Stimulated activated naive CD4-positive, alpha-beta T cell treated with Interleukin-2 at 50 U/mL for 16 hours (primary cell): ENCODE measurements around the gene FGF1.
A peak's percentile ranks its signal among the peaks of the same experiment; 100 is the strongest.

ENCODE experiments used
- DNase-seq: peaks from one replicate; lab custom pipeline; 2025; lab: John Stamatoyannopoulos, UW

Gene FGF1

DNA sequence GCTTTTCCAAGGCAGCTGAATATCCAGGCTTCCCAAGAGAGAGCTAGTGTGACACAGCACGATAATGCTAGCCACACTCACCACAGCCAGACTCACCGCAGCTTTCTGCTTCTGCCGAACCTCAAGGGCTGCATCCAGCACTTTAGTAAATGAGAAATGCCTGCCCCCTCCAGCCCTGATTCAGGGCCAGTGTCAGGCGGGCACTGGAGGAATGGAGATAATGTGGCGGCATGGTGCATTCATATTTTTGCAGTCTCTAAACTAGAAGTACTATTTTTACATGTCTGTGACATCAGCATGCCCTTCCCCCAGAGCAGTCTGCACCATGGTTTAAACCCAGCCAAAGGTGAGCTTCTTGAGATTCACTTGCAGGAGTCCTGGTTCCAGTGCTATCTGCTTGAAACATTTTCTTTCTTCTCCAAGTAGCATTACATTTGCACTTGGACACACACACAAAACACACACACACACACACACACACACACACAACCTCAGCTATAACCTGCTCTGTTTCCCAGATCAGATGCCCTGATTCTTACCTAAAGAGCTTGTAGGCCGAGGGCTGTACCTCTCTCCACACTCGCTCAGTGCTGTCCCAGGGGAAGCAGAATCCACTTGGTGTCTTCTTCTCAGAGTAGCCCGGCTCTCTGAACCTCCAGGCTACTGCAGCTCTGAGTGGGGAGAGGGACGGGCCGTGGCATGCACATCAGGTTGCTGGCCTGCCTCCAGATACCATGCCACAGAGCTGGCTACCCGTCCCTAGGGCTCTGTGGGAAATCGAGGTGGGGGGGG is at the start of gene FGF1:
Gene FGF1, minus strand, starts transcription at position 673 of the 792 bp plus-strand sequence. CDS start 71,963 bp downstream, outside the sequence.
- no peak for DNase-seq

GRCh38 chr5:142727735-142728047 is 41.8 kb upstream of the FGF1 start:
- no peak for DNase-seq

DNA sequence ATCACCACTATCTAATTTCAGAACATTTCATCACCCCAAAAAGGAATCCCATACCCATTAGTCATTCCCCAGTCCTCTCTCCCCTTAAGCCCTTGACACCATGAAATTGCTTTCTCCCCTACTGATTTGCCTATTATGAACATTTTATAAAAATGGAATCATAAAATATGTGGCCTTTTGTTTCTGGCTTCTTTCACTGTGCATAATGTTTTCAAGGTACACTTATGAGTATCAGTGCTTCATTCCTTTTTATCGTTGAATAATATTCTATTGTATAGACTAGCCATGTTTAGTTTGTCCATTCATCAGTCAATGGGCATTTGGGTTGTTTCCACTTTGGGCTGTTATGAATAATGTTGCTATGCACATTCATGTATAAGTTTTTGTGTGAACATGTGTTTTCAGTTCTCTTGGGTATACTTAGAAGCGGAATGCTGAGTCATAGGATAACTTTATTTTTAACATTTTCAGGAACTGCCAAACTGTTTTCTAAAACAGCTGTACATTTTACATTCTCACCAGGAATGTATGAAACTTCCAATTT is 40.4 kb upstream of the FGF1 start:
- DNase-seq, result no peak

- DNase-seq, result no peak
Observed at GRCh38 chr5:142725231-142726187, 39.6 kb upstream of the FGF1 start.

DNA sequence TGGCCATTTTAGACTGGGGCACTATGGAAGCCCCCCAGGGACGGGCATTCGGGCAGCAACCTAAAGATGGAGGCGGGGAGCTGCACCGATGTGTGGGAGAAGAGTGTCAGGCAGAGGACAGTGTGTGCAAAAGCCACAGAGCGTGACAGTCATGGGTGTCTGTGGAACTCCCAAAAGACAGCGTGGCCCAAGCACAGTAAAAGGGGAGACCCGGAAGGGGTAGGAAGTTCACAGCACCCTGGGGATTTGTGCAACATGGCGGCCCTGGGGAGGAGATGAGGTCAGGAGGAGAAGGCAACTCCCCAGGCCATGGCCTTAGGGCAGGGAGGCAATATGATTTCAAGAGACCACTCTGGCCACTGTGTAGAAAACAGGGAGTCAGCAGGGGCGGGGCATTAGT is 38.9 kb upstream of the FGF1 start:
- DNase-seq, result no peak

GRCh38 chr5:142722896-142723295 is 37.0 kb upstream of the FGF1 start:
- no peak for DNase-seq

DNA sequence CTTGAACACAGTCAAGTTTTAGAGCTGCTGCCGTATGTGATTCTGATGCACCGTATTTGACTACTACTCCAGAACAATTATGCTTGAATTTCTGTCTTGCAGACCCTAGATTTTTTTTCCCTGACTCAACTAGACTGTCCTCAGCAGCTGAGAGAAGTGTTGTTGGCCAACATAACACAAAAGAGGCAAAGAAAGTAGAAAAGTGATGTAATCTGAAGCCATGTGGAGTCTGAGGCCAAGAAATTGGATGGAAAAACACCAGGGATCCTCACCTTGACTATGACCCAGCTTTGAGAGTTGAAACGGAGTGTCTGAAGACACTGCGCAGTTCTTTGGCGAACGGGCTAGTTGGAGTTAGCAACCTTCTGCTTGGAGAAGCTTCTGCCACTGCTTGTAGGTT is 36.3 kb upstream of the FGF1 start:
- DNase-seq, result no peak

DNA sequence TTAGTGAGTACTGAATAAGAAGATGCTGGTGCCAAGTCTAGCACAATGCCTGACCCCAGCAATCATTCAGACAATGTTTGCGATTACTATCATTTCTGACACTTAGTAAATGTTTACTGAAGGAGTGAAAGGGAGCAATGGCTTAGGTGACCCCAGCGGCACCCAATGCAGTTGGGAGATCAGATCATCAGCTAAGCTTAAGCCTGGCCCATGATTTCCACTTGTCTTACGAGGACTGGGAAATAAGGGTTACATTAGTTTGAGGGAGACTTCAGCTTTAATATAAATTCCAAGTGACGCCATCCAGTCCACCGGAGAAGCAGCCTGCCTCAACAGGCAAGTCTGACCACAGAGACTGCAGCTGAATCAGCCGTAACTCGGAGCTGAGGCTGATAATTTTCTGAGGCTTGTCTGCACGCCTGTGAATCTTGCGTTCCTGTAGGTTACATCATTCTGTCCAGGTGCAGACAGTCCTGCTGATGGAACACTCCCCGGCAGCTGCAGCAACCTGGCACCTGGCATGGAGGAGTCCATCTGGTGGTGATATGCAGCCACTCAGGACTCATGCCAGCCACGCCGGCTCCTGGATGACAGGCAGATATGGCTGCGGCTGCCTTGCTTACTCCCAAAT is 34.9 kb upstream of the FGF1 start:
- DNase-seq, result no peak

- no peak for DNase-seq
Observed at GRCh38 chr5:142719836-142720370, 34.0 kb upstream of the FGF1 start.

DNA sequence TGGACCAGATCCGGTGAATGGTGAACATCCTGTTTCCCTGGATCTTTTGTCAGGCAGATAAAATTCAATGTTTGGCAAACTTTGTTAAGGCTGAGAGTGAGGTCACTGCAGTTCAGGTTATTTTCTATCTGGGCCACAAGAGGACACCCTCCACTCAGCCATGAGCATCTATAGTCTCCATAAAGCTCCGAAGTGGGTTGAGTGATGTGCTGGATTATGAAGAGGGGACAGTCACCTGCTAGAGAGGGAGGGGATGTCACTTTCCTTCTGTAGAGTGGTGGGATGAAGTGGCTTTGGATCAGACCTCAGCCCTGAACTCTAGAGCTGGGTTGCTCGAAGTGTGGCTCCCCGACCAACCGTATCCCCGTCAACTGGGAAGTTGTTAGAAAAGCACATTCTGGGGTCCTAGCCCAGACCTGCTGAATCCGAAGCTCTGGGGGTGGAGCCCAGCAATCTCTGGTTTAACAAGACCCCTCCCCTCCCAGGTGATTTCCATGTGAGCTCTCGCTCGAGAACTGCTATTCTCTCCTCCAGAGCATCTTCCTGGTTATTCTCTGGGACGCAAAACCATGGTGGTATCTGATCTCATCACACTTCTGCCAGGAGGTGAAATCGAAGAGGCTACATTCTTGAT is 31.8 kb upstream of the FGF1 start:
- DNase-seq, result no peak

DNA sequence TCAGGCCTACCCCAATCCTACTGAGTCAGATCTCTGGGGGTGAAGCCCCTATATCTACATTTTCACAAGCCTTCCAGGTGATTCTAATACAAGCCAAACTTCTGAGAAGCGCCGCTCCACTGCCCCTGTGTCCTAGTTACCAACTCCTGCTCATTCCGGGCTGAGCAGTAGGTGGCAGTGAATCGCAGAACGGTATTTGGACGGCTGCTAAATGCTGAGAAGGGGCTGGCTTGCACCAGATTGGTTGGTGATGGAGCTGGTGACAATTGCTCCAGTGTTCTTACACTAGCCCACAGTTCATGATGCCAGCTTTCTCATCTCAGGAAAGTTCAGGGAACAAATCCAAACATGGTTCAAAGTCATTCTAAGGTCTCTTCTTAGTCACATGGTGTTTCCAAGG is 31.1 kb upstream of the FGF1 start:
- DNase-seq, result no peak

DNA sequence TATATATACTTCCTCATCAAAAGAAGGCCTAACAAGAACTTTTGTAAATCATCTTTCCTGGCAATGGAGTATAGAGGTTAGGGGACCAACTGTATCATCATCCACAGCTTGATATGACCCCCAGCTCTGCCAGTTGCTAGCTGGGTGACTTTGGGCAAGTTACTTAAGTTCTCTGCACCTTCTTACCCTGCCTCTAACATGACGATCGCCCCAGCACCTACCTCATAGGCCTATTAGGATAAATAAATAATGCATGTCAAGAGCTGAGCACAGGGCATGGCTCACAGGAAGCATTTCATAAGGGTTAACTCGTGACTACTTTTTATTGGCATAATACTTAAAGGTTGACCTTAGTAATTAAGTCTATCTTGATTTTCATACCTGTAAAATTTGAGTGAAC is 29.4 kb upstream of the FGF1 start:
- no peak for DNase-seq

DNA sequence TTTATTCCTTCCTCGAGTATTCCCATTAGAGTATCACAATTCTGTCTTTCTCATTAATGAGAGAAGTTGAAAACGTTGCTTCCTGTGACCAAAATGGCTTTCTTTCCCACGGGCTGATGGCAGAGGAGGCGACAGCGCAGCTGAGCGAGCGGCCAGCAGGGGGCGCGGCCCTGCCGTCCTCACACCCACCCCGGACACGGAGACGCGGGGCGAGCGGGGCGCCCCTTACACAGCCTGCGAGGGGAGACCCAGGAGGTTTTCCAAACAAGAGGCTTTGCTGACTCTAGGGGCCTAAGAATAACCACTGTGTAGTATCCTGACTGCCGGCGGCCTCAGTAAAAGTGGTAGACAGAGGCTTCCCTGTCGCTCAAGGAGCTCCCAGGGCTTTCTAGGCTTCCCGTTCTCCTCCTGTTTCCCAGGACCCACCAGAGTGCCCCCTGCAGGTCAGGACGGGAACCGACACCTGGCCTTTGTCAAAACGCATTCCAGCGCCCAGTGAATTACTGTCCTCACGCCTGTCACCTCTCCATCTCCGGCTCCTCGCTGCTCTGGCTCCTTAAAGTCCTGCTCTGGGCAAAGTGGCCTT is 27.3 kb upstream of the FGF1 start:
- DNase-seq, result peak; percentile 82

- DNase-seq, result no peak
Observed at GRCh38 chr5:142703153-142703552, 17.3 kb upstream of the FGF1 start.

DNA sequence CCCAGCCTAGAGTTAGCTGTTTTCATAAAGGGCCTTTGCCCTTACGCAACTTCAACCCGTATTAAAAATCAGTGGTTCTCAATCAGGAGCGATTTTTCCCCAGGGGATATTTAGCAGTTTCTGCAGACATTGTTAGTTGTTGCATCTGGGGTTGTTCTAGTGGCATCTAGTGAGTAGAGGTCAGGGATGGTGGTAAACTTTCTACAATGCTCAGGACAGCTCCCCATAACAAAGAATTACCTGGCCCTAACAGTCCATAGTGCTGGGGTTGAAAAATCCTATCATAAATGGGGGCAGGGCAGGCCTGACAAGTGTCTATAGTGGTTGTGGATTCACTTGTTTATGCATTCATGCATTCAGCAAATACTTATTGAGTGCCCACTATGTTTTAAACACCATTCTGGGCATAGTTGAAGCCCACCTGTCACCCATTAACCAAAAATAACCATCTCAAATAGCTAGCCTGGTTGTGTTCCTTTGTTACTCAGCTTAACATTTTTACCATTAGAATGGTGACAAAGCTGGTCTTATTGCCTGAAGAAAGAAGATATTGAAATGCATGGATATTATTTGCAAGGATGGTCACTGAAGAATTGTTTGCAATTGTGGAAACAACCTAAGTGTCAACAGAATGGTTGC is 15.9 kb upstream of the FGF1 start:
- no peak for DNase-seq

- DNase-seq, result no peak
Observed at GRCh38 chr5:142700566-142700965, 14.7 kb upstream of the FGF1 start.

DNA sequence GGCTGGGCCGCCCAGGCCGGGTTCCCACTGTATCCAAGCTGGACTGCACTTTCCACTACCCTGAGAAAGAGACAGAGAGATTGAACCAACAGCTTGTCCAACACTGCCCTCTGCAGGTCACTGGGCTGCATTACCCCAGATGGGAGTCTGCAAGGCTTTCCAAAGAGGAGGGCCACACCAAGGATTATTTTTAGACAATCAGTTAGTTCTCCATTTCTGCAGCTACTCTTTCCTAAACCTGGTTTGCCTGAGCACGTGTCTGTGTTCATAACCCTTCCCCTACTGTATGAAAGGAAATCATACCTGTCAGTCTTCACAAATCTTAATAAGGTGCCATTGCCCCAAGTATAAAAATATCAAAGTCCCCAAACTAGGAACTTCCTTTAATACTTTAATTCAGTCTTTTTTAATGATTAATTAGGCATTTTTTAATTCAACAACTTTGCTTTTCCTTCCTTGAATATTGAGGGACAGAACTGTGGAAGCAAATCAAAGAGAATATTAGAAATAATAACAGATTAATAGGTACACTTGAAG is 13.4 kb upstream of the FGF1 start:
- peak; percentile 60 for DNase-seq

- DNase-seq, result no peak
Observed at GRCh38 chr5:142698447-142699183, 12.7 kb upstream of the FGF1 start.

DNA sequence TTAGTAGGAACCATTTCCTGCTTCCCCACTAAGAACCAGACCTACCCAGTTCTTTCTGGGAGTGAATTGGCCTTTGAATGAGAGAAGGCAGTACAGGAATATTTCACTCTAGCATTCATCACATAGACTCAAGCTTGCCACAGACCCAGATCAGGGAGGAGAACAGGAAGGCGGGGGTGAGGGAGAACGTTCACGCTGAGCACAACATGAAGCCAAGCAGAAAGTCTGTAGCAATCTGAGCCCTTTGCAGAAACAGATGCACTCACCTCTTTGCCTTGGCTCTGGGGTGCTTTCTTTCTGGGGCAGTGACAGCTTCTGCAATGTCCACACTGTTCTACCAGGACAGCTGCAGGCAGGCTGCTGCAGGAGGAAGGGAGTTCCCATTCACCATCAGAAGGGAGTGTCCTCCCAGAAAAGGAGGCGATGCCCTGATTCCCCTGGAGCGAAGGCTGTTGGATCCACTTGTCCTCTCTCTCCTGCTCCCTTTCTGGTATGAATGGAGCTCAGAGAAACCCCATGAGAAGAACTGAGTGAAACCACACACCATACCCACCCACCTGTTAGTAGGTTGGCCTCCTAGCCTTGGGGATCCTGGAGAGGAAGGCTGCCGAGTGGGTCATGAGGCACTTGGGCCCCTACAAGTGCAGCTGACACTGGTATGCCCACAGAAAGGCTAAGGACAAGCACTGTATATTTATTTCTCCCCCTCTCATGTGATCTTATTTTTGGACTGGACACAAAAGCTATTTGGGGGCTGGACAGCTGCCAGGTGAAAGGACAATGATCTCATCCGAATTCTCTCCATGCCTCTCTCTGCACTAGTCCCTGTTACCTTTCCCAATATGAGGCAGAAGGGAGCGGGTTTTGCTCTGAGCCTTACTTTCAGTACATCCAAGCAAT is 11.7 kb upstream of the FGF1 start:
- DNase-seq, result no peak
